GM21825 (cell line): ENCODE data around the gene C19orf81.

Source experiments
- ATAC-seq: cut with Tn5 transposase; IDR thresholded peaks from one replicate; pipeline ENCODE4 v1.9.1; 2021; ENCODE audit warnings: mild to moderate bottlenecking, moderate library complexity; ENCODE audit not compliant: unreplicated experiment

Gene C19orf81

DNA sequence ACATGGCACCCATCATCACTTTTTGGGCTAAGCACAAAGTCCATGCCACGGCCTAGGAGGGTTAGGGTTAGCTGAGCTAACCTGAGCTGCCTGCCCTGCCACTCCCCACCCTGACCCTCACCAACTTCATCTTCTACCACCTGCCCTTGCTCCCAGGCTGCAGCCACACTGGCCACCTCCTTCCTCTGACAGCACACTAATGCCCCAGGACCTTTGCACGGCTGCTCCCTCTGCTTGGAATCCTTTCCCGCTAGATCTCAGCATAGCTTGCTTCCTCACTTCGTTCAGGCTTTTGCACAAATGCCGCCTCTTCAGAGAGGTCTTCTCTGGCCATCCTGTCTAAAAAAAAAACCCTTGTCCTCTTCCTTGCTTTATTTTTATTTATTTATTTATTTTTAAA is 57.1 kb downstream of the C19orf81 start:
- ATAC-seq, result no peak

DNA sequence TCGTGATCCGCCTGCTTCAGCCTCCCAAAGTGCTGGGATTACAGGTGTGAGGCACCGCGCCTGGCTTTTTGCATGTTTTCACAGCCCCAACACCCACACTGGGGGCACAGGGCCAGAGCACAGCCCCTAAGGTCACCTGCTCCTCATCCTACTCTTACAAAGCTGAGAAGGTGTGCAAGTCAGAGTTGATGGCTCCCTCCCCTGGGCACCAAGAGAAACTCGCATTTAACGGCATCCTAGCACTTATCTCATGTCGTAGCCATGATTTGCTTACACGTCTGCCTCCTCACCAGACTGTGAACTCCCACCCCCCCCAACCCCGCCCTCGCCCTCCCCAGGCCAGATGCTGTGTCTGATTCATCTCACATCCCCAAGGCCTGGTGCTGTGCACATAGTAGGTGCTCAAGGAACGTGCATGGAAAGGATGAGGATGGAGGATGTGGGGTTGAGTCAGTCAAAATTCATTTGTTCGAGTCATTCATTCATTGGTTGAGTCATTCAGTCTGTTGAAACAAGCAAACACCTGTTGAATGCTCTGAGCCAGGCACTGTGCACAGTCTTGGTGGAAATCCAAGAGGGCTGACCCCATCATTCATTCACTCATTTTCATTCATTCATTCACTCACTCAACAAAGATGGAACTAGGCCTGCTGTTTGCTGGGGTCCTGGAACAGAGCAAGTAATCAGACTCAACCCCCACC is 59.1 kb downstream of the C19orf81 start:
- no peak for ATAC-seq
